Measurements from ENCODE around the gene COL23A1. TPM values are rescaled to one million over a fixed set of nuclear protein-coding genes. Genes with fewer than 3 reads are reported as not detected.
"Not testable (repeated sequence)": the region's sequence is repeated elsewhere in the genome, so short reads cannot be mapped to it uniquely, and the experiment has no call there.

Gene COL23A1
- polyA plus RNA-seq, 1 donor from 2014 or later = 0.18 TPM

DNA sequence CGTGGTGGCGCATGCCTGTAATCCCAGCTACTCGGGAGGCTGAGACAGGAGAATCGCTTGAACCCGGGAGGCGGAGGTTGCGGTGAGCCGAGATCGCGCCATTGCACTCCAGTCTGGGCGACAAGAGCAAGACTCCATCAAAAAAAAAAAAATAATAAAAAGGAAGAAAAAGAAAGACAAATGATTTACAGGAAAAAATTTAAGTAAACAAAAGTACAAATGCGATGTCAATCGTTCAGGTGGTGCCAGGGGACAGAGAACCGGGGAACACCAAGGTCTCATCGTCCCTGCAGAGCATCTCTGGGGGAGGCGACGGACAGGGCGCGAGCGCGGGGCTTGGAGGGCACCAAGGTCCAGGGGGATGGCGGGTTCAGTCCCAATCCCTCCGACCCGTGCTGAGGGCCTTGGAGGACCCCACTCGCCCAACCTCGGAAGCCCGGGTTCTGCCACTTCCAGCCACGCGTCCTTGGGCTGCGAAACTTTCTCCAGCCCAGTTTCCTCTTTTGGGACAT, 386.5 kb downstream of the COL23A1 start:
- peaks cover 13 to 19% (median 16%) of the 10 kb centered on the region in 3 donors for H3K4me1 Mint-ChIP-seq
- H3K9me3 Mint-ChIP-seq = peaks cover 0 to 2% (median 0%) of the 10 kb centered on the region in 3 donors
- peak overlapping the region; percentile 95 to 99 (median 99) for H3K27ac Mint-ChIP-seq
- peaks cover 3% of the 10 kb centered on the region for H3K36me3 Mint-ChIP-seq
- no peaks in the 10 kb centered on the region for H3K27me3 Mint-ChIP-seq
- H3K4me3 Mint-ChIP-seq = peak overlapping the region; percentile 95 to 100 (median 97)

GRCh38 chr5:178202541-178202940, 387.7 kb downstream of the COL23A1 start:
- Mint-ChIP-seq H3K9me3 (peaks cover 0 to 2% (median 0%) of the 10 kb centered on the region in 3 donors), H3K27me3 (no peaks in the 10 kb centered on the region), H3K4me1 (peaks cover 12 to 13% (median 13%) of the 10 kb centered on the region in 3 donors), H3K4me3 (peak overlapping the region; percentile 50 to 85 (median 67)), H3K36me3 (peaks cover 3% of the 10 kb centered on the region), H3K27ac (peak overlapping the region in 2 of 3 donors; percentile 19 to 84)

GRCh38 chr5:178201927-178202235, 388.3 kb downstream of the COL23A1 start:
- Mint-ChIP-seq H3K4me3 (peak overlapping the region in 3 of 4 donors; percentile 50 to 58 (median 51)), H3K9me3 (peaks cover 0 to 2% (median 0%) of the 10 kb centered on the region in 3 donors), H3K27ac (peak overlapping the region; percentile 12 to 68 (median 63)), H3K36me3 (peaks cover 3% of the 10 kb centered on the region), H3K4me1 (peaks cover 10 to 13% (median 12%) of the 10 kb centered on the region in 3 donors), H3K27me3 (no peaks in the 10 kb centered on the region)

- H3K27me3 Mint-ChIP-seq = no peaks in the 10 kb centered on the region
- peak overlapping the region in 2 of 3 donors; percentile 12 to 68 for H3K27ac Mint-ChIP-seq
- peaks cover 0 to 2% (median 0%) of the 10 kb centered on the region in 3 donors for H3K9me3 Mint-ChIP-seq
- H3K36me3 Mint-ChIP-seq = peaks cover 2% of the 10 kb centered on the region
- H3K4me3 Mint-ChIP-seq = peak overlapping the region in 2 of 4 donors; percentile 50 to 51
- H3K4me1 Mint-ChIP-seq = peaks cover 9 to 11% (median 9%) of the 10 kb centered on the region in 3 donors
These were observed 388.8 kb downstream of the COL23A1 start for GRCh38 chr5:178201221-178201926.

GRCh38 chr5:178199581-178200434, 390.4 kb downstream of the COL23A1 start:
- no peaks in the 10 kb centered on the region for H3K36me3 Mint-ChIP-seq
- peaks cover 0 to 2% (median 0%) of the 10 kb centered on the region in 3 donors for H3K9me3 Mint-ChIP-seq
- H3K27ac Mint-ChIP-seq = peak overlapping the region in 1 of 3 donors; percentile 44
- H3K4me1 Mint-ChIP-seq = peaks cover 0 to 4% (median 0%) of the 10 kb centered on the region in 3 donors
- peak overlapping the region in 2 of 4 donors; percentile 37 to 73 for H3K4me3 Mint-ChIP-seq
- no peaks in the 10 kb centered on the region for H3K27me3 Mint-ChIP-seq

DNA sequence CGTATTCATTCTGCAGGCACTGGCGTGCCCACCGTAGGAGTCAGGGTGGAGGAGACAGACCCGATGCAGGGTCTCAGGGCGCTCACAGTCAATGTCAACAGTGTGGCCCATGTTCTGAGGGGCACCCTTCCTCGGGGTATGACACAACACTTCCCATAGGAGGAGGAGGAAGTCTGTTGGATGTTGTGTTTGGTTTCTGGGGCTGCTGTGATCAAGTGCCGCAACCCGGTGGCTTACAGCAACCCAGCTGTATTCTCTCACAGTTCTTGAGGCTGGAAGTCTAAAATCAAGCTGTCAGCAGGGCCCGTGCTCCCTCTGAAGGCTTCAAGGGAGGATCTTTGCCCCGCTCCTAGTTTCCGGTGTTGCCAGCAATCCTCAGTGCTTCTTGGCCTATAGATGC, 391.5 kb downstream of the COL23A1 start:
- H3K27me3 Mint-ChIP-seq = peaks cover 6% of the 10 kb centered on the region
- no peaks in the 10 kb centered on the region for H3K9me3 Mint-ChIP-seq
- H3K4me3 Mint-ChIP-seq = no peak overlapping the region
- H3K4me1 Mint-ChIP-seq = no peaks in the 10 kb centered on the region
- H3K27ac Mint-ChIP-seq = no peak overlapping the region
- no peaks in the 10 kb centered on the region for H3K36me3 Mint-ChIP-seq

DNA sequence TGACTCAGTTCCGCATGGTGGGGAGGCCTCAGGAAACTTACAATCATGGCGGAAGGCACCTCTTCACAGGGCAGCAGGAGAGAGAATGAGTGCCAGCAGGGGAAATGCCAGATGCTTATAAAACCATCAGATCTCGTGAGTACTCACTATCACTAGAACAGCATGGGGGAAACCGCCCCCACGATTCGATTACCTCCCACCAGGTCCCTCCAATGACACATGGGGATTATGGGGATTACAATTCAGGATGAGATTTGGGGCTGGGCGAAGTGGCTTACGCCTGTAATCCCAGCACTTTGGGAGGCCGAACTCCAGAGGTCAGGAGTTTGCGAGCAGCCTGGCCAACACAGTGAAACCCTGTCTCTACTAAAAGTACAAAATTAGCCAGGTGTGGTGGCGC, 392.0 kb downstream of the COL23A1 start:
- not testable (repeated sequence) for H3K9me3 Mint-ChIP-seq, H3K27ac Mint-ChIP-seq, H3K4me3 Mint-ChIP-seq, H3K36me3 Mint-ChIP-seq, H3K4me1 Mint-ChIP-seq
- H3K27me3 Mint-ChIP-seq = peaks cover 11% of the 10 kb centered on the region

- Mint-ChIP-seq H3K9me3 (no peaks in the 10 kb centered on the region), H3K27ac (no peak overlapping the region), H3K27me3 (peaks cover 15% of the 10 kb centered on the region), H3K4me1 (peaks cover 0 to 4% (median 0%) of the 10 kb centered on the region in 3 donors), H3K36me3 (peaks cover 1% of the 10 kb centered on the region), H3K4me3 (no peak overlapping the region)
These were observed 393.2 kb downstream of the COL23A1 start for GRCh38 chr5:178196986-178197385.

DNA sequence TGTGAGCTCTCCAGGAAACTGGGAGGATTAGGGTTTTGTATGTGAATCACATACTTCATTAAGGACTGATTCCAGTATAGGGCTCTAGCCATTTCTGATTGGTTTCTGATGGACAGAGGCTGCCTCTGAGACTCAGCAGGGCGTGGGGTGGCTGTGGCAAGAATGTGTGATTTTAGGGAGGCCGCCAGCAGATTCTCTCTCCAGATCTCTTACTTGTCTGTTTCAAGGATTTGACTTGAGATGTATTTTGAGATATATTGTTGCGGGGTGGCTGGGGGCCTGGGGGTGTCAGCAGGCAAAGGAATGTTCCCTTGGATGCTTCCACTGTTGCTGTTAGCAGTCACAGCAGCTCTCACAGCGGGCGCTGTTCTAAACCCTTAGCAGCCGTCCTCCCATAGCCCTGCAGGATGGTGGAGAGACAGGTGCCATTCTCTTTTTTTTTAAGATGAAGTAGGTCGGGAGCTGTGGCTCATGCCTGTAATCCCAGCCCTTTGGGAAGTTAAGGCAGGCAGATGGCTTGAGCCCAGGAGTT, 393.8 kb downstream of the COL23A1 start:
- Mint-ChIP-seq H3K9me3 (no peaks in the 10 kb centered on the region), H3K27me3 (peaks cover 15% of the 10 kb centered on the region), H3K36me3 (peaks cover 1% of the 10 kb centered on the region), H3K4me3 (no peak overlapping the region), H3K4me1 (peaks cover 0 to 4% (median 0%) of the 10 kb centered on the region in 3 donors), H3K27ac (no peak overlapping the region)

- H3K4me3 Mint-ChIP-seq = no peak overlapping the region
- H3K36me3 Mint-ChIP-seq = peaks cover 1% of the 10 kb centered on the region
- H3K27me3 Mint-ChIP-seq = peaks cover 24% of the 10 kb centered on the region
- H3K4me1 Mint-ChIP-seq = peaks cover 0 to 4% (median 0%) of the 10 kb centered on the region in 3 donors
- no peaks in the 10 kb centered on the region for H3K9me3 Mint-ChIP-seq
- H3K27ac Mint-ChIP-seq = no peak overlapping the region
These were observed 396.2 kb downstream of the COL23A1 start for GRCh38 chr5:178194026-178194425.

GRCh38 chr5:178193251-178193809, 396.9 kb downstream of the COL23A1 start:
- H3K4me3 Mint-ChIP-seq = peak overlapping the region in 1 of 4 donors; percentile 66
- H3K27ac Mint-ChIP-seq = peak overlapping the region in 1 of 3 donors; percentile 6
- H3K4me1 Mint-ChIP-seq = peaks cover 0 to 4% (median 0%) of the 10 kb centered on the region in 3 donors
- no peaks in the 10 kb centered on the region for H3K9me3 Mint-ChIP-seq
- peaks cover 1% of the 10 kb centered on the region for H3K36me3 Mint-ChIP-seq
- H3K27me3 Mint-ChIP-seq = peaks cover 30% of the 10 kb centered on the region

DNA sequence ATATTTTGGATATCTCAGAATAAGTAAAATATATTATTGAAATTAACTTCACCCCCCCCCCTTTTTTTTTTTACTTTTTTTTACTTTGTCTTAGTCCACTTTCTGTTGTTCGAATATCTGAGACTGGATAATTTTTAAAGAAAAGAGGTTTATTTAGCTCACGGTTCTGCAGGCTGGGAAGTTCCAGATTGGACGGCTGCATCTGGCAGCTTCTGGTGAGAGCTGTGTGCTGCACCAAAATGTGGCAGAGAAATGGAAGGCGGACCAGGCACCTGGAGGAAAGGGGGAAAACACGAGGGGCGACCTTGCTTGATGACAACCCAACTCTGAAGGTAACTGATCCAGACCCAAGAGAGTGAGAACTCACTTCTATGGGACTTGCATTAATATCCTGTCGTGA, 397.4 kb downstream of the COL23A1 start:
- peak overlapping the region in 1 of 3 donors; percentile 6 for H3K27ac Mint-ChIP-seq
- H3K27me3 Mint-ChIP-seq = peaks cover 31% of the 10 kb centered on the region
- no peak overlapping the region for H3K4me3 Mint-ChIP-seq
- H3K36me3 Mint-ChIP-seq = peaks cover 1% of the 10 kb centered on the region
- H3K4me1 Mint-ChIP-seq = peaks cover 0 to 4% (median 0%) of the 10 kb centered on the region in 3 donors
- no peaks in the 10 kb centered on the region for H3K9me3 Mint-ChIP-seq

GRCh38 chr5:178192244-178192643, 397.9 kb downstream of the COL23A1 start:
- H3K4me1 Mint-ChIP-seq = peaks cover 0 to 4% (median 0%) of the 10 kb centered on the region in 3 donors
- H3K4me3 Mint-ChIP-seq = no peak overlapping the region
- H3K36me3 Mint-ChIP-seq = peaks cover 1% of the 10 kb centered on the region
- no peak overlapping the region for H3K27ac Mint-ChIP-seq
- H3K27me3 Mint-ChIP-seq = peaks cover 31% of the 10 kb centered on the region
- no peaks in the 10 kb centered on the region for H3K9me3 Mint-ChIP-seq

- Mint-ChIP-seq H3K27me3 (peaks cover 31% of the 10 kb centered on the region), H3K4me1 (peaks cover 0 to 4% (median 0%) of the 10 kb centered on the region in 3 donors), H3K9me3 (no peaks in the 10 kb centered on the region), H3K27ac (no peak overlapping the region), H3K36me3 (peaks cover 1% of the 10 kb centered on the region), H3K4me3 (no peak overlapping the region)
These were observed 398.5 kb downstream of the COL23A1 start for GRCh38 chr5:178191661-178192060.

Measured in IgD-negative memory B cell (primary cell).